ENCODE data around the gene PHACTR1. TPM values are rescaled to one million over a fixed set of nuclear protein-coding genes. Genes with fewer than 3 reads are reported as not detected.
"Not testable (repeated sequence)": the region's sequence is repeated elsewhere in the genome, so short reads cannot be mapped to it uniquely, and the experiment has no call there.

The PHACTR1 gene
- total RNA-seq, 2 experiments from 2014 or later, result 0.11 TPM; not detected in 1

DNA sequence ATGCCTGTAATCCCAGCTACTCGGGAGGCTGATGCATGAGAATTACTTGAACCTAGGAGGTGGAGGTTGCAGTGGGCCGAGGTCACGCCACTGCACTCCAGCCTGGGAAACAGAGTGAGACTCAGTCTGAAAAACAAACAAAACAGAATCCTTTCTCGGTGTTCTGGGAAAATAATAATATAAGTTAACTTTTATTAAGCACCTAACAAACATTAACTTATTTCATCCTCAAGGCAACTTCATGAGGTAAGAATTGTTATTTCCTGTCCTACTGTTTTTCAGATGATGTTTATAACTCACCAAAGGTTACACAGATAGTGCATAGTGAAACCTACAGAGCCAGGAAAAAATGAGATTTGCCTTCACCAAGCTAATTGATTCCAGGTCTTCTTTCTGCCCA lies 221.4 kb downstream of the PHACTR1 start:
- H3K36me3 Mint-ChIP-seq (ENCODE audit: low read depth), result no peaks in the 10 kb centered on the region
- H3K27me3 Mint-ChIP-seq, result no peaks in the 10 kb centered on the region
- intact Hi-C loops (cut with micrococcal nuclease), result no loop called here
- H3K4me1 Mint-ChIP-seq (ENCODE audit: low read depth), result peaks cover 8% of the 10 kb centered on the region
- ATAC-seq (no peak), DNase-seq (no peak)
- H3K9me3 Mint-ChIP-seq, result no peaks in the 10 kb centered on the region
- ChIA-PET CTCF (interaction anchor here (0.7 kb wide), 1 partner anchor 737 kb away, joined by 3 read pairs; no protein-coding TSS in a partner anchor), POLR2A (no interaction called here)
- TF ChIP-seq, protein P1, sequence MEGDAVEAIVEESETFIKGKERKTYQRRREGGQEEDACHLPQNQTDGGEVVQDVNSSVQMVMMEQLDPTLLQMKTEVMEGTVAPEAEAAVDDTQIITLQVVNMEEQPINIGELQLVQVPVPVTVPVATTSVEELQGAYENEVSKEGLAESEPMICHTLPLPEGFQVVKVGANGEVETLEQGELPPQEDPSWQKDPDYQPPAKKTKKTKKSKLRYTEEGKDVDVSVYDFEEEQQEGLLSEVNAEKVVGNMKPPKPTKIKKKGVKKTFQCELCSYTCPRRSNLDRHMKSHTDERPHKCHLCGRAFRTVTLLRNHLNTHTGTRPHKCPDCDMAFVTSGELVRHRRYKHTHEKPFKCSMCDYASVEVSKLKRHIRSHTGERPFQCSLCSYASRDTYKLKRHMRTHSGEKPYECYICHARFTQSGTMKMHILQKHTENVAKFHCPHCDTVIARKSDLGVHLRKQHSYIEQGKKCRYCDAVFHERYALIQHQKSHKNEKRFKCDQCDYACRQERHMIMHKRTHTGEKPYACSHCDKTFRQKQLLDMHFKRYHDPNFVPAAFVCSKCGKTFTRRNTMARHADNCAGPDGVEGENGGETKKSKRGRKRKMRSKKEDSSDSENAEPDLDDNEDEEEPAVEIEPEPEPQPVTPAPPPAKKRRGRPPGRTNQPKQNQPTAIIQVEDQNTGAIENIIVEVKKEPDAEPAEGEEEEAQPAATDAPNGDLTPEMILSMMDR (IDR thresholded peaks at IDR 0.05), result no peak
- H3K4me3 Mint-ChIP-seq, result no peak overlapping the region
- H3K27ac Mint-ChIP-seq, result no peak overlapping the region

DNA sequence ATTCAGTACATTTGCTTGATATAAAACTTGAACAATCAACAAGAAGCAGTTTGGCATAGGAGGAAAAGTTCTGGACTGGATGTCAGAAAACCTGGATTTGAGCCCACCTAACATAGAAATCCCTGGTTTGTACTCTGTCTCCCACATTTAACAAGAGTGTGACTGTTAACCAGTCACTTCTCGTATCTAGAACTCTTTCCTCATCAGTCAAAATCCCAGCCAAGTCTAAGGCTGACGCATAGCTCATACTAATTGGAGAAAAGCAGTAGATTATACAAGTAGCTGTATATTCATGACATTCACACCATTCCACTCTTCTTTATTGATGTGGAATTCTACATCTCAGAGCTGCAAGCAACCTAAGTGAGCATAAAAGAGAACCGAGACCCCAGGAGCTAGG lies 222.7 kb downstream of the PHACTR1 start:
- no peak for ATAC-seq
- ChIA-PET CTCF (no interaction called here), POLR2A (no interaction called here)
- Mint-ChIP-seq H3K4me1 (ENCODE audit: low read depth) (peaks cover 8% of the 10 kb centered on the region), H3K27me3 (peaks cover 3% of the 10 kb centered on the region), H3K9me3 (no peaks in the 10 kb centered on the region), H3K27ac (no peak overlapping the region), H3K4me3 (no peak overlapping the region), H3K36me3 (ENCODE audit: low read depth) (no peaks in the 10 kb centered on the region)
- TF ChIP-seq, protein P1 (IDR thresholded peaks at IDR 0.05), result no peak
- DNase-seq, result no peak
- intact Hi-C loops (cut with micrococcal nuclease), result no loop called here

DNA sequence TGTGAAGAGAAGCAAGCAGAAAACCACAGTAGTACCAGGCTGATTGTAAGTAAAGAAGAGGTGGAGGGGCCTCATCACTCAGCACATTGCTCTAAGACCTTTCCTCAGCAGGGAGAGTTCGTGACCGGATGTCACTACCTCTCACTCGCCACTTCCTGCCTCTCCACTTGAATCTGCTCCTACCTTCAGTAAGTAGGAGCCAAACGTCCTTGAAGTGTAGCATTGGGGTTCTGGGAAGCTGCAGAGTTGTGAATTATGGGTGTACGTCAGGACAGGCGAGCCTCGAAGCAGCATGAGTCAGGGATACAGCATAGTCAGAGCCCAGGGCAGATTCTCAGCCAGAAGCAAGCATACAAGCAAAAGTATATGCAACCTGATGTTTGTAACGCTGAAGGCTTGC lies 224.9 kb downstream of the PHACTR1 start:
- DNase-seq (peak; percentile 36), ATAC-seq (peak; percentile 83)
- H3K9me3 Mint-ChIP-seq, result no peaks in the 10 kb centered on the region
- H3K27ac Mint-ChIP-seq, result peak overlapping the region; percentile 39
- intact Hi-C loops (cut with micrococcal nuclease), result no loop called here
- TF ChIP-seq, protein P1 (IDR thresholded peaks at IDR 0.05), result no peak
- H3K27me3 Mint-ChIP-seq, result peaks cover 10% of the 10 kb centered on the region
- peaks cover 8% of the 10 kb centered on the region for H3K4me1 Mint-ChIP-seq (ENCODE audit: low read depth)
- ChIA-PET CTCF (interaction anchor here (1.1 kb wide), 1 partner anchor 9 kb away, joined by 3 read pairs; no protein-coding TSS in a partner anchor), POLR2A (no interaction called here)
- no peaks in the 10 kb centered on the region for H3K36me3 Mint-ChIP-seq (ENCODE audit: low read depth)
- no peak overlapping the region for H3K4me3 Mint-ChIP-seq

DNA sequence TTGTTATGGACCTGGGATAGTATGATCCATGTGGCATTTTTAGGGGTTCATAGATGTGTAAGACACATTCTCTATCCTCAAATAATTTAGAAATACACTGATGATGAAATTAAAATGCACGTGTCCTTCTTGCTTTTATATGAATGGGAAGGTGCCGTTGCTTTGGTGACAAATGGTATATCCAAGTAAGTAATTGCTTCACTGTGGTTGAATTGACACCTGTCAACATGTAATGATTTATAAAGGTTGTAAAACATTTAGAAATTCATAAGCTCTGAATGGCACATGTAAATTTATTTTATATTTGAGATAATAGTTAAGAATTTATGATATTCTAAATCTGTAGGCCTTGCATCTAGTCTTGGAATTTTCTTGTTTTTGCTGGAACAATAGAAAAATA lies 227.0 kb downstream of the PHACTR1 start:
- CTCF ChIA-PET, result no interaction called here
- Mint-ChIP-seq H3K9me3 (no peaks in the 10 kb centered on the region), H3K27ac (no peak overlapping the region), H3K27me3 (peaks cover 12% of the 10 kb centered on the region), H3K36me3 (ENCODE audit: low read depth) (no peaks in the 10 kb centered on the region), H3K4me3 (no peak overlapping the region), H3K4me1 (ENCODE audit: low read depth) (peaks cover 8% of the 10 kb centered on the region)
- intact Hi-C loops (cut with micrococcal nuclease), result no loop called here
- TF ChIP-seq, protein P1 (IDR thresholded peaks at IDR 0.05), result no peak
- DNase-seq (no peak), ATAC-seq (no peak)
- POLR2A ChIA-PET, result no interaction called here

DNA sequence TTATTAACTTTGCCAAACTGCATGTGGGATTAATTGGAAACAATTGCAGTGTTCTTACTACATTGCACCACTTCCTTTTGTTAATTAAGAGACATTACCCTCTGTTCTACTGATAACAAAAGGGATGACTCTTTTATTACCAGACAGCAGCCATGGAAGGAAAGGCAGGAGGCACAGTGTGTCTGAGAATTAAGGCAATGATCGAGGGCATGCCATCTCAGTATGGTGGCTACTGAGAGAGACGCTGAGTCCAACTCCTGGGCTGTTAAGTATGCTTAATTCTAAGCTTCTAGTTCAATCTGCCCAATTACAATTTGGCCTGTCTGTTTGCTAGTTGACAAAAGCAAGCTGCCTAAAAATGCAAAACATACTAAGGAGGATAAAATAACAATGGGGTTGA lies 227.4 kb downstream of the PHACTR1 start:
- Mint-ChIP-seq H3K27ac (no peak overlapping the region), H3K4me3 (no peak overlapping the region), H3K36me3 (ENCODE audit: low read depth) (no peaks in the 10 kb centered on the region), H3K9me3 (no peaks in the 10 kb centered on the region), H3K27me3 (peaks cover 12% of the 10 kb centered on the region), H3K4me1 (ENCODE audit: low read depth) (peaks cover 8% of the 10 kb centered on the region)
- no peak for ATAC-seq
- ChIA-PET CTCF (no interaction called here), POLR2A (no interaction called here)
- intact Hi-C loops (cut with micrococcal nuclease), result no loop called here
- TF ChIP-seq, protein P1 (IDR thresholded peaks at IDR 0.05), result no peak
- DNase-seq, result no peak

DNA sequence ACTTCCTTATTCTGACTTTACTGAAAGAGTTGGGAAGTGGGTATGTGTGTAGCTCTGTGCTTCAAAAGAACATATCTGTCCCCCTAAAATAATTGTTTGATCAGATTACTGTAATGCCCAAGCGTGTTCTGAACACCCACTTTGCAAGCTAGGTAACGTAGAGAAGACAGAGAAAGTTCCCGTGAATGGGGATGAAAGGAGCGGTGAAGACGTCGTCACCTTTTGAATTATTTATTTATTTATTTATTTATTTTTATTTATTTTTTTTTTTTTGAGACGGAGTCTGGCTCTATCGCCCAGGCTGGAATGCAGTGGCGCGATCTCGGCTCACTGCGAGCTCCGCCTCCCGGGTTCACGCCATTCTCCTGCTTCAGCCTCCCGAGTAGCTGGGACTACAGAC lies 228.0 kb downstream of the PHACTR1 start:
- H3K4me1 Mint-ChIP-seq (ENCODE audit: low read depth); CTCF ChIA-PET; DNase-seq; POLR2A ChIA-PET; H3K27ac Mint-ChIP-seq; H3K36me3 Mint-ChIP-seq (ENCODE audit: low read depth); intact Hi-C loops (cut with micrococcal nuclease); H3K9me3 Mint-ChIP-seq; ATAC-seq; H3K4me3 Mint-ChIP-seq: not testable (repeated sequence)
- peaks cover 12% of the 10 kb centered on the region for H3K27me3 Mint-ChIP-seq
